Activated T-cell treated with anti-CD3 and anti-CD28 coated beads, Interleukin-2, amount 50 U/mL, for 72 hours (primary cell): Measurements from ENCODE around the gene MAFG. TPM values are rescaled to one million over a fixed set of nuclear protein-coding genes. Genes with fewer than 3 reads are reported as not detected.

Experiments
- ATAC-seq, 2 donors: fragments of 150-1000 bp; cut with Tn5 transposase; replicated peaks in 1 of 2; 2 replicates each; pipeline ENCODE4 v1.10.0; 2021; ENCODE audit warnings: moderate library complexity in 2 of 2, mild to moderate bottlenecking in 1 of 2
- DNase-seq, 2 donors: peaks; one replicate each; pipeline ENCODE4 v3.0.0; 2021 to 2022; ENCODE audit warnings: mixed read lengths in 1 of 2
- H3K27ac Mint-ChIP-seq: one replicate; pipeline ENCODE4 v1.8.0; 2022; ENCODE audit warnings: mild to moderate bottlenecking, moderate library complexity, mixed read lengths
- H3K27me3 Mint-ChIP-seq: one replicate; pipeline ENCODE4 v1.8.0; 2022; ENCODE audit warnings: low read depth, mixed read lengths
- H3K36me3 Mint-ChIP-seq, 2 donors: one replicate each; pipeline ENCODE4 v1.8.0; 2022; ENCODE audit warnings: mixed read lengths in 2 of 2, mild to moderate bottlenecking in 1 of 2; ENCODE audit not compliant: insufficient read depth in 2 of 2
- H3K4me1 Mint-ChIP-seq: one replicate; pipeline ENCODE4 v1.8.0; 2022; ENCODE audit warnings: low read depth, mixed read lengths
- H3K4me3 Mint-ChIP-seq, 2 donors: one replicate each; pipeline ENCODE4 v1.8.0; 2022; ENCODE audit warnings: mild to moderate bottlenecking in 2 of 2, mixed read lengths in 2 of 2, moderate library complexity in 2 of 2
- H3K9me3 Mint-ChIP-seq, 2 donors: one replicate each; pipeline ENCODE4 v1.8.0; 2022; ENCODE audit warnings: mixed read lengths in 2 of 2
- total RNA-seq, 2 donors: library from RNA; stranded (reverse); gene quantifications; one replicate each; pipeline ENCODE4 v1.2.3, GENCODE V29; 2022

Gene MAFG
- total RNA-seq, 2 donors from 2014 or later = 41.5 to 44.7 TPM

DNA sequence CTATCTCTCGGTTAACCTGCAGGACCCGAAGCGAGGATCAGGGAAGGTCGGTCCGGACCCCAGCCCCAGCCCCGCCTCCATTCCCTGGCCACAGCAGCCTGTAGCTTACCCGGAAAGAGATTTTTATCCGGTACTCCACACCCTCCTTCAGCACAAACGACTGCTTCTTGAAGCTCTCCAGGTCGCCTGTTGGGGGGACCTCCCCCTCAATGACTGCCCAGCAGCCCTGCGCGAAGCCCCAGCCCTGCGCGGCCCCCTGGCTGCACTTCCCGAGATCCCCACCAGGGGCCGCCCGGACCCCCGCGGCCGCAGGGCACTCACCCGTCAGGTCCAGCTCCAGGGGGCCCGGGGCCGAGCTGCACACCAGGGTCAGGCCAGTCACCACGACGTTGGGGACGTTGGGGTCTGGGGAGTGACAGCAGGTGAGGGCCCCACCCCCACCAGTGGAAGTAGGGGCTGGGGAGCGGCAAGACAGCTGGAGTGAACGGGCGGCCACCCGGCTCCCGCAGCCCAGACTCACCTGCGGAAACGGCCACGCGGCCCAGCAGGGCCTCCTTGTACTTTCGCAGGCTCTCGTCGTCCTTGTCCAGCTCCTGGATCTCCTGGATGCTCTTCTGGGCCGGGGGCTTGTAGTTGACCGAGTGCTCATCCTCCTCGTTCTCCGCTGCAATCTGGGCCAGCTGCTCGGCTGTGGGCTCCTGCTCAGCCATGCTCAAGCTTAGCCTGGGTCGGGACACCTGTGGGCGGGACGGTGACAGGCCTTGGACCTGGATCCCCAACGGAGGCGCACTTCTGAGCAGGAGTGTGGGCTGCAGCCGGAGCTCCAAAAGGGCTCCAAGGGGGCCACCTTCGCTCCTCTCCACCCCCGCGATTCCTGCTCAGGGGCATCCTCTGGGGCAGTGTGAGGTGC is 58.1 kb downstream of the MAFG start:
- peak overlapping the region; percentile 85 for H3K27ac Mint-ChIP-seq
- ATAC-seq = peak in 1 of 2 donors; percentile 16
- H3K4me1 Mint-ChIP-seq = peaks cover 55% of the 10 kb centered on the region
- peak; percentile 53 to 72 for DNase-seq
- H3K4me3 Mint-ChIP-seq = peak overlapping the region; percentile 94
- peaks cover 5 to 7% of the 10 kb centered on the region in 2 donors for H3K36me3 Mint-ChIP-seq
- no peaks in the 10 kb centered on the region for H3K27me3 Mint-ChIP-seq
- no peaks in the 10 kb centered on the region for H3K9me3 Mint-ChIP-seq

DNA sequence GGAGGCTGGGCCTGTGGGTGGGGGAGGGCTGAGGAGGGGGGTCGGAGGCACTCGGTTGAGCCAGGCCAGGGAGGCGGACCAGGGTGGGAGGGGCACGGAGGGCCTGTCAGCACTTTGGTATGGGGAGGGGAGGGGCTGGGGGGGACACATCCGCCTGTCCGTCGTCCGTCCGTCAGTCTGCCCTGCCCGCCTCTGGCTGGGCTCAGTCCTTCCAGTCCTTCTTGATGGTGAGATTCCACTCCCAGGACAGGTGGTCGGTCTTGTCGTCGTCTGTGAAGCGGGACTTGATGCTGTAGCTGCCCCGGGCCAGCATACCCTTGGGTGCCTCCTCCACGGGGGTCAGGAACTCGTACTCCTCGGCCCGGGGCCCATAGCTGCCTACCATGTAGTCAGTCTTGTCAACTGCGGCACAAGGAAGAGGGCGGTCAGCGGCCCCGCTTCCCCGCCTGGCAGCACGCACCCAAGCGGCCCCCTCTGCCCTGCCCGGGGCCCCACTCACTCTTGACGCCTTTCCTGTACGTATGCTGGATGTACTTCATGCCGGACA is 58.8 kb downstream of the MAFG start:
- Mint-ChIP-seq H3K27me3 (no peaks in the 10 kb centered on the region), H3K36me3 (peaks cover 5 to 7% of the 10 kb centered on the region in 2 donors), H3K4me1 (peaks cover 53% of the 10 kb centered on the region), H3K4me3 (peak overlapping the region; percentile 94), H3K27ac (no peak overlapping the region), H3K9me3 (no peaks in the 10 kb centered on the region)
- ATAC-seq = no peak
- peak in 1 of 2 donors; percentile 11 for DNase-seq

Other genes with a start within 250 kb of the MAFG start
- 10 to 100 TPM; 33.0 to 45.3 TPM for gene ARL16, start 243.9 kb downstream of the MAFG start, total RNA-seq
- gene HGS, start 243.7 kb downstream of the MAFG start, total RNA-seq = 10 to 100 TPM; 95.5 to 96.0 TPM
- 10 to 100 TPM; 49.1 to 64.7 TPM for gene MRPL12, start 224.4 kb downstream of the MAFG start, total RNA-seq
- gene SLC25A10, start 215.5 kb downstream of the MAFG start, total RNA-seq = 10 to 100 TPM in 1 of 2 donors, 1 to 10 TPM in 1; 9.2 to 11.3 TPM
- under 1 TPM in 1 of 2 donors, not detected in 1; 0.17 TPM for gene GCGR, start 123.6 kb downstream of the MAFG start, total RNA-seq
- 10 to 100 TPM; 61.9 to 77.2 TPM for gene MCRIP1, start 94.4 kb downstream of the MAFG start, total RNA-seq
- gene PPP1R27, start 92.7 kb downstream of the MAFG start, total RNA-seq = not detected
- gene P4HB, start 67.2 kb downstream of the MAFG start, total RNA-seq = 100 to 1,000 TPM; 430 to 436 TPM
- gene ARHGDIA, start 56.4 kb downstream of the MAFG start, total RNA-seq = 100 to 1,000 TPM; 369 to 410 TPM
- 100 to 1,000 TPM in 1 of 2 donors, 10 to 100 TPM in 1; 95.9 to 122 TPM for gene ALYREF, start 36.1 kb downstream of the MAFG start, total RNA-seq
- 100 to 1,000 TPM in 1 of 2 donors, 10 to 100 TPM in 1; 78.5 to 106 TPM for gene ANAPC11, start 36.0 kb downstream of the MAFG start, total RNA-seq
- gene NPB, start 25.5 kb downstream of the MAFG start, total RNA-seq = under 1 TPM in 1 of 2 donors, not detected in 1; 0.19 TPM
- gene PCYT2, start 16.3 kb downstream of the MAFG start, total RNA-seq = 10 to 100 TPM; 13.9 to 14.2 TPM
- gene SIRT7, start 9.6 kb downstream of the MAFG start, total RNA-seq = 10 to 100 TPM; 42.2 to 44.2 TPM
- gene PYCR1, start 9.6 kb upstream of the MAFG start, total RNA-seq = 100 to 1,000 TPM; 141 to 178 TPM
- not detected for gene MYADML2, start 19.5 kb upstream of the MAFG start, total RNA-seq
- 1 to 10 TPM in 1 of 2 donors, under 1 TPM in 1; 0.76 to 1.4 TPM for gene NOTUM, start 33.5 kb upstream of the MAFG start, total RNA-seq
- gene ASPSCR1, start 49.9 kb upstream of the MAFG start, total RNA-seq = 10 to 100 TPM; 32.0 to 34.2 TPM
- gene CENPX, start 95.1 kb upstream of the MAFG start, total RNA-seq = 10 to 100 TPM; 32.2 to 44.0 TPM
- 10 to 100 TPM; 11.8 to 15.4 TPM for gene LRRC45, start 95.6 kb upstream of the MAFG start, total RNA-seq
- gene RAC3, start 103.9 kb upstream of the MAFG start, total RNA-seq = 10 to 100 TPM in 1 of 2 donors, 1 to 10 TPM in 1; 8.5 to 13.1 TPM
- 100 to 1,000 TPM; 114 to 125 TPM for gene DCXR, start 110.0 kb upstream of the MAFG start, total RNA-seq
- gene RFNG, start 124.1 kb upstream of the MAFG start, total RNA-seq = 10 to 100 TPM; 31.0 to 42.2 TPM
- gene GPS1, start 124.2 kb upstream of the MAFG start, total RNA-seq = 10 to 100 TPM; 55.1 to 73.5 TPM
- gene DUS1L, start 138.1 kb upstream of the MAFG start, total RNA-seq = 100 to 1,000 TPM; 109 to 121 TPM
- gene FASN, start 170.5 kb upstream of the MAFG start, total RNA-seq = 10 to 100 TPM; 90.5 to 91.2 TPM